Inflammatory macrophage treated with lipopolysaccharide for 4 hours (primary cell): ENCODE measurements around the gene FAM47E.
A peak's percentile ranks its signal among the peaks of the same experiment; 100 is the strongest.

Source experiments
- DNase-seq: peaks from one replicate; pipeline ENCODE4 v3.0.0-alpha.2; 2020

FAM47E gene

GRCh38 chr4:76251441-76252270, at the start of gene FAM47E:
Gene FAM47E (plus strand): TSS chr4:76251721. CDS start chr4:76251747, 26 bp downstream.
- peak; percentile 65 for DNase-seq

- DNase-seq, result no peak
These were observed 48.0 kb upstream of the FAM47E start for GRCh38 chr4:76203541-76203940.

GRCh38 chr4:76204936-76205335, 46.6 kb upstream of the FAM47E start:
- DNase-seq, result no peak

- no peak for DNase-seq
These were observed 46.0 kb upstream of the FAM47E start for GRCh38 chr4:76205476-76205875.

GRCh38 chr4:76206222-76206942, 45.1 kb upstream of the FAM47E start:
- DNase-seq, result no peak

GRCh38 chr4:76207549-76207948, 44.0 kb upstream of the FAM47E start:
- no peak for DNase-seq

DNA sequence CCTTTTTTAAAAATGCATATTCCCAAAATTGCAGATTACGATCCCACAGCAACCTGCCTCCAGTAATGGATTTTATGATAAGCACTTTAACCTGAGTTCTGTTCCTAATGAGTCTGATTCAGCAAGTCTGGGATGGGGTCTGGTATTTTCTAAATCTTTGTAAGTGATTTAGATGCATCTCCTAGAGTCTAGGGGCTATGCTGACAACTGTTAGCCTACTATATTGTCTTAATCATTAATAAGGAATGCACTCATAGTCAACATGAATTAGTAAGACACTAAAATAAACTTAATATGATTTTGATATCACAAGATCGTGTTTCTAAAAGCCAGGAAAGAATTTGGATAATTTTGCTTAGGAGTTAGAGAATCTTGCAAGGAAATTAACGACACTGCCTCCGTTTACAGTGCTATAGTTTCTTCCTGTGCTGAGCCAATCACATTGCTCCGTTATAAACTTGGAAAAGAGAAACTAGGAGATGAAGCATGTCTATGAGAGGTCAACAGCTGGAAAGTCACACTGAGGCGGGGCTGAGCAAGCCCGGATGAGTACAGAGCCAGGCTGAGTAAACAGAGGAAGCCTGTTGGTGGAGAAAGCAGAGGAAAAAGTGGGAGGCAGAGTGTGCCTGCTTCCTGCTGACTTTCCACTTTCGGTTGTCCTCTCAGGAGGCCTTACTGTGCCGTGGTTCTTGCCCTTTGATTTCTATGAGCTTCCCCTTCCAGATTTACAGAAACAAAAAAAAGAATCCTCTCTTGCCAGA, 43.3 kb upstream of the FAM47E start:
- DNase-seq, result peak; percentile 96

DNA sequence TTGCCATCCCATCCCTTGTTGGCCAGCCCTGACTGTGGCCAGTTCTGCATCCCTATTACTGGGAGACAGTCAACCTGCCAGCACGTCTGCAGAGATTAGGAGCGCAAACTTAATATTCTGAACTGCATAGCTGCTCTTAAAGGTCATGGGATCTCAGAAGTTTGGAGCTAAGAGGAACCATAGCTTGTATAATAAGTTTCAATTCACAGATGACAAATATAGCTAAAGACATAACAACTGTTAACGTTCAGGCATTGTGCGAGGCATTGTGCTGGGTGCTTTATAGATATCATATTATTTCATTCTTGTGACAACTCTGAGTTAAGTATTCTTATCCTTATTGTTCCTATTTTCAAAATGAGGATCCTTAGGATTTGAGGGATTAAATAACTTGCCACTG, 41.6 kb upstream of the FAM47E start:
- DNase-seq, result peak; percentile 73

DNA sequence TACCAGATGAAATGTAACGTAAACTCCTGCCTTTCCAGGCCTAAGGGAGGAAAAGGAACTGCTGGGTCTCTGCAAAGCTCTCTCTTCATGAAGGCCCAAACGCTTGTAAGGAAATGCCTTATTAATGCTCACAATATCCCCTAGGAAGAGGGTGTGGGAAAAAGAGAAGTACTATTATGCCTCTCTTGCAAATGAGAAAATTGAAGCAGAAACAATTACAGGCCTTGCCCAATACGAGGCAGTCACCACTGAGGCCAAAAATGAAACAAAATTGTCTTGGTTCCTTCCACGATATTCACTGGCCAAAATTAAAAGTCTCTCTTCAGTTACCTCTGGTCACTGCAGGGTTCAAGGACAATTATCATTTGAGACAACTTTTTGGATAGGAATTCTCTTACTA, 41.1 kb upstream of the FAM47E start:
- peak; percentile 88 for DNase-seq

- peak; percentile 63 for DNase-seq
These were observed 39.5 kb upstream of the FAM47E start for GRCh38 chr4:76211769-76212708.

- peak; percentile 36 for DNase-seq
These were observed 38.6 kb upstream of the FAM47E start for GRCh38 chr4:76212851-76213414.

GRCh38 chr4:76213415-76214176, 37.9 kb upstream of the FAM47E start, which contains the start of gene SCARB2:
Gene SCARB2 (minus strand): TSS chr4:76213824. CDS start chr4:76213543, 281 bp downstream.
- peak; percentile 94 for DNase-seq

DNA sequence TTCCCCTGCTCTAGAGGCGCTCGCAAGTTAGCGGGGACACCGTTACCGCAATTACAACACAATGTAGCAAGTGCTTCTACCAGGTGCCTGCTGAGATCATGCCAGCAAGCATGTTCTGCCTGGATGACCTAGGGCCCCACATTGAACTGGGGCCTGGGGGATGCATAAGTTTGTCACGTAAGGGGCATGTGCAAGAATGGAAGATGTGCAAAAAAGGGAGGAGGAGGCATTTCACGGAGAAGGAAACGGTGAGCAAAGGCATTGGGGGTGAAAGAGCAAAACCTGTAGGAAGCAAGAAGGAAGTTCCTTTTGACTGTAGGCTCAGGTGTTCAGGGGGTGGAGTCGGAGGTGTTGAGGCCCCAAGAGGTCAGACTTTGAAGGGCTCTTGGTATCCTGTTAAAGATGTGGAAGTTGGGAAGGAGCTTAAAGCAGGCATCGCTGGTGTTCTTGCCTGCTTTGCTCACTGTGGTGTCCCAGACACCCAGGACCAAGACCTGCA, 37.3 kb upstream of the FAM47E start:
- no peak for DNase-seq

- DNase-seq, result no peak
These were observed 36.4 kb upstream of the FAM47E start for GRCh38 chr4:76215077-76215476.

- no peak for DNase-seq
These were observed 35.0 kb upstream of the FAM47E start for GRCh38 chr4:76216524-76216923.

DNA sequence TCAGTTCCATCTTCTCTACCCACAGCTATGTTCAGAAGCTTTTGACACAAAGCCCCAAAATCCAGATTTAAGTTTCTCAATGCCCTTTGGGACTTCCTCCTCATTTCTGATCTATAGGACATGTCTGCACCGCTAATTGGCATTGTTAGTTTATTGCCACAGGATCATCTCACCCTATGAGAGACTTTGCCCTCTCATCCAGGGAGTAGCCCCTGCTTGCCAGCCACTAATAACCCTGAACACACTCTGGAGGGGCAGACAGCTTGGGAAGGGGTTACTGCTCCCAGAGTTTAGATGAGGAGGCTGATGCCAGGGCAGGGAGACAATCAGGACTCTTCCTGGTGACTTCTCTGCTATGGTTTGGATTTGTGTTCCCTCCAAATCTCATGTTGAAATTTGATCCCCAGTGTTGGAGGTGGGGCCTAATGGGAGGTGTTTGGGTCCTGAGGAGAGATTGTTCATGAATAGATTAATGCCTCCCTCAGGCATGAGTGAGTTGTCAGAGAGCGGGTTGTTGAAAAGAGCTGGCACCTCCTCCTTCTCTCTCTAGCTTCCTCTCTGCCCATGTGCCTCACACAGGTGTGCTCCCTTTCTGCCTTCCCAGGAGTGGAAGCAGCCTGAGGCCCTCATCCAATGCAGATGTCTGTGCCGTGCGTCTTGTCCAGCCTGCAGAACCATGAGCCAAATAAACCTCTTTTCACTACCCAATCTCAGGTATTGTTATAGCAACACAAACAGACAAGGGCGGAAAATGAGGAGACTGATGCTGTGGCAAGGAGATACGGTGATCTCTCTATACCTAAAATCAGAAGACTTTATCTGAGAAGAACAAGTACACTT, 34.3 kb upstream of the FAM47E start:
- DNase-seq, result no peak

DNA sequence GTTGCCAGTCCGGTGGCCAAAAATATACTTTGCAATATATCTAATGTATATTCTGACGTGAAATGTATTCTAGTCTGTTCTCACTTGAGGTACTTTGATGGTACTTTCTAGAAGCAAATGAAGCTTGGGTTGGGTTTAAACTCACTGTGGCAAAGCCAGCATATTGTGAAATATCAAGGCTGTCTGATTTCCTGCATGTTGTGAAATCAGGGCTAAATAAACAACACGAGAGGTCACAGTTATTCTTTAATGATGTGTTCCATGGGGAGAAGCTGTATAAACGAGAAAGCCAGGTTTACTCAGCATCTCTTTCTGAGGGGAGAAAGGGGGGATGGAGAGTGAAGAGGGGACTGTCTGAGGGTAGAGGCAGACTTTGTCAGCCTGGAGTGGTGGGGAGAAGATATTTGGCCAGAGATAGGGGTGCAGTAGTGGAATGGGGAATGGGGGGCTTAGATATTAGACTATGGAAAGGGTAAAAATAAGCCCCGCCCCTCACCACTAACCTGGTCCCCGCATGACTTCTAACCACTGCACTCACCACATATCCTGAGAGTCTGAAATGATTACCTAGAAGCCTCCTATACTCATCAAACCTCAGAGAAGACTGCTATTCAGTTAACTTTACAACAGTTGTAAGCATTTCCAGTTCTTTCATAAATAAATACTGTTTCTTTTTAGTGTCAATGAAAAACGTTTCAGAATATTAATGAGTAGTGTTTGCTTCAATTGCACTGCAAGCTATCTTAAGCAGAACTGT, 32.0 kb upstream of the FAM47E start:
- peak; percentile 82 for DNase-seq

GRCh38 chr4:76224171-76224570, 27.4 kb upstream of the FAM47E start:
- DNase-seq, result no peak

DNA sequence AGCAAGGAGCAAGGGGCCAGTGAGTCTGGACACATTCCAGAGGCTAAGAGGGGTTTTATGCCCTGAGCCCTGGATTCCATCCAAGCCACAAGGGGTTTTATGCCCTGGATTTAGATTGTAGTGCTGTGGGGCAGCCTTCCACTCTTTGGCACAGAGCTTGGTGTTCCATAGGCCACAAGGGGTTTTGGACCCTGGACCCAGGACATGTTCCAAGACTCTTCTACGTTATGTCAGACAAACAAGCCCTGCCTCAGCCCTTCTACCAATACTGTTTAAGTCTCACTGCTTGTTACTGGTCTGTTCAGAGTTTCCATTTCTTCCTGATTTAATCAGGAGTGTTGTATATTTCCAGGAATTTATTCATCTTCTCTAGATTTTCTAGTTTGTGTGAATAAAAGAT, 25.1 kb upstream of the FAM47E start:
- DNase-seq, result no peak
